HepG2 (cell line): ENCODE measurements around the gene PTMA. TPM values are rescaled to one million over a fixed set of nuclear protein-coding genes. Genes with fewer than 3 reads are reported as not detected.
A peak's percentile ranks its signal among the peaks of the same experiment; 100 is the strongest.

Source experiments
- ATAC-seq: fragments of 200-7000 bp; cut with Tn5 transposase; 3 replicates; pipeline ENCODE4 v1.9.1; 2020; ENCODE audit warnings: mild to moderate bottlenecking, moderate library complexity
- BruUV-seq: library from RNA; stranded (reverse); fragments of 400-500 nt; replicated peaks from 2 replicates; lab custom pipeline; 2021; lab: Mats Ljungman, UMichigan
- CTCF ChIA-PET: fragments of 300-600 bp; formaldehyde crosslinking; extraction: SDS; loops from one replicate; lab custom pipeline; 2021; ENCODE audit warnings: low total read pairs, inconsistent platforms, low intra/inter-chr PET ratio; lab: Yijun Ruan, JAX
- POLR2A ChIA-PET: fragments of 350-600 bp; sonication (Branson Sonifier 250); formaldehyde crosslinking; loops from one replicate; lab custom pipeline; 2020; ENCODE audit warnings: antibody characterized with exemption, inconsistent platforms; lab: Yijun Ruan, JAX
- DNase-seq: peaks from one replicate; pipeline ENCODE4 v3.0.0-alpha.2; 2015; ENCODE audit warnings: low spot score
- FAIRE-seq: peaks from 3 replicates; lab custom pipeline; 2011; peaks lifted over from hg19 to GRCh38; lab: Jason Lieb, UNC
- H2AFZ ChIP-seq: one replicate; pipeline ENCODE4 v1.6.1; 2011; ENCODE audit warnings: low read length, inconsistent platforms
- H3K27ac ChIP-seq: fragments of 300-600 bp; 3 replicates; pipeline ENCODE4 v1.8.0; 2011; ENCODE audit warnings: mixed run types, mild to moderate bottlenecking, mixed read lengths, low read length, inconsistent platforms; ENCODE audit not compliant: insufficient read depth; ENCODE audit errors: extremely low read length
- H3K27me3 ChIP-seq, 2 experiments: fragments of 200-600 bp in 1 of 2; 2 replicates in 1 of 2; 3 replicates in 1 of 2; pipeline versions ENCODE4 v1.6.0 to v1.8.0; 2011; ENCODE audit warnings: low read length in 2 of 2, mild to moderate bottlenecking in 2 of 2, moderate library complexity in 2 of 2, inconsistent platforms in 1 of 2; ENCODE audit not compliant: insufficient read depth in 2 of 2, control insufficient read depth in 1 of 2
- H3K36me3 ChIP-seq, 2 experiments: fragments of 200-600 bp in 1 of 2; replicated peaks in 1 of 2; 2 replicates in 1 of 2; 3 replicates in 1 of 2; pipeline versions ENCODE4 v1.5.1 to v1.8.0; 2011; ENCODE audit warnings: low read length in 2 of 2, inconsistent platforms in 1 of 2; ENCODE audit not compliant: insufficient read depth in 2 of 2, control insufficient read depth in 1 of 2
- H3K4me1 ChIP-seq: 2 replicates; pipeline ENCODE4 v1.5.1; 2012; ENCODE audit warnings: low read length, inconsistent platforms; ENCODE audit not compliant: insufficient read depth
- H3K4me2 ChIP-seq: 2 replicates; pipeline ENCODE4 v1.6.0; 2011; ENCODE audit warnings: low read depth, low read length, inconsistent platforms
- H3K4me3 ChIP-seq, 3 experiments: fragments of 200-600 bp in 1 of 3; sonication (generic), shearing (Covaris generic) in 1 of 3; replicated peaks in 1 of 3; 2 replicates each; pipeline ENCODE4 v1.5.1; 2011 to 2016; ENCODE audit warnings: low read length in 3 of 3, inconsistent platforms in 2 of 3, low read depth in 2 of 3, mild to moderate bottlenecking in 2 of 3, control low read depth in 1 of 3, mixed read lengths in 1 of 3; ENCODE audit not compliant: insufficient read depth in 1 of 3
- H3K79me2 ChIP-seq: one replicate; pipeline ENCODE4 v1.6.1; 2011; ENCODE audit warnings: low read length, inconsistent platforms; ENCODE audit not compliant: insufficient read depth
- H3K9ac ChIP-seq: 2 replicates; pipeline ENCODE4 v1.6.0; 2011; ENCODE audit warnings: mild to moderate bottlenecking, low read depth, low read length, inconsistent platforms; ENCODE audit not compliant: insufficient read depth
- H3K9me3 ChIP-seq: 2 replicates; pipeline ENCODE4 v1.5.1; 2012; ENCODE audit warnings: mild to moderate bottlenecking, low read length
- H4K20me1 ChIP-seq: 2 replicates; pipeline ENCODE4 v1.6.0; 2011; ENCODE audit warnings: inconsistent platforms, mild to moderate bottlenecking, low read length, moderate library complexity; ENCODE audit not compliant: insufficient read depth
- FOXA1 ChIP-seq, 2 experiments: fragments of 450-650 bp in 1 of 2; sonication (generic) in 1 of 2; formaldehyde crosslinking in 1 of 2; IDR thresholded peaks; 2 replicates each; pipeline versions ENCODE4 v1.4.0 to v1.6.1; 2016 to 2020; ENCODE audit warnings: missing genetic modification reagents in 1 of 2
- MEF2D ChIP-seq: sonication (generic); formaldehyde crosslinking; IDR thresholded peaks from 2 replicates; pipeline ENCODE4 v1.5.1; 2020; ENCODE audit warnings: mild to moderate bottlenecking, missing genetic modification reagents
- TBP ChIP-seq: sonication (generic); formaldehyde crosslinking; IDR thresholded peaks from 2 replicates; pipeline ENCODE4 v1.5.0; 2020; ENCODE audit warnings: missing genetic modification reagents
- TEAD3 ChIP-seq: optimal IDR thresholded peaks from 2 replicates; pipeline ENCODE3; 2016; ENCODE audit warnings: borderline replicate concordance
- YEATS2 ChIP-seq: sonication (generic); formaldehyde crosslinking; IDR thresholded peaks from 2 replicates; pipeline ENCODE4 v1.4.0; 2020; ENCODE audit warnings: missing genetic modification reagents, borderline replicate concordance
- ZNF235 ChIP-seq: sonication (generic); formaldehyde crosslinking; IDR thresholded peaks from 2 replicates; pipeline ENCODE4 v1.8.1; 2023; ENCODE audit warnings: mild to moderate bottlenecking, missing genetic modification reagents, borderline replicate concordance
- ZNF607 ChIP-seq: sonication (generic); formaldehyde crosslinking; IDR thresholded peaks from 2 replicates; pipeline ENCODE4 v1.5.1; 2020; ENCODE audit warnings: missing genetic modification reagents, mild to moderate bottlenecking, borderline replicate concordance
- ZNF709 ChIP-seq: sonication (generic); formaldehyde crosslinking; IDR thresholded peaks from 2 replicates; pipeline ENCODE4 v1.5.0; 2020; ENCODE audit warnings: mild to moderate bottlenecking, missing genetic modification reagents
- ZNF883 ChIP-seq: sonication (generic); formaldehyde crosslinking; IDR thresholded peaks from 2 replicates; pipeline ENCODE4 v1.5.1; 2020; ENCODE audit warnings: mild to moderate bottlenecking, missing genetic modification reagents; ENCODE audit errors: not compliant biosample characterization
- WGBS: methylation state at CpG from one replicate; pipeline ENCODE4 v1.1.6; 2017; ENCODE audit warnings: low lambda C conversion rate; 5-methylcytosine and 5-hydroxymethylcytosine counted together
- in situ Hi-C: cut with HindIII; loops from 2 replicates; pipeline ENCODE4 v1.10.0; 2017; ENCODE audit warnings: low pct_unique_long_range_greater_than_20kb; ENCODE audit not compliant: extremely low pct_ligation_motif_present
- intact Hi-C: fragments of 100-400 bp; cut with micrococcal nuclease; formaldehyde crosslinking; loops from one replicate; pipeline ENCODE4 v1.10.0; 2022; ENCODE audit not compliant: unreplicated experiment
- polyA plus RNA-seq, 8 experiments: library from polyadenylated mRNA; depleted of rRNA in 3 of 8; stranded (reverse) in 7 of 8; unstranded in 1 of 8; fragments of >200 nt; fragmentation: Illumina TruSeq in 4 of 8; extraction: Trizol in 4 of 8; gene quantifications; 2 replicates each; pipeline versions ENCODE4 v1.2.1 to v1.2.3, GENCODE V29; 2011 to 2016; ENCODE audit warnings: low read depth in 4 of 8, missing spikeins in 1 of 8, mixed read lengths in 1 of 8; ENCODE audit not compliant: insufficient read depth in 1 of 8
- total RNA-seq, 5 experiments: library from RNA; depleted of rRNA; stranded (reverse); fragments of >200 nt; fragmentation: Illumina TruSeq; extraction: Trizol; gene quantifications; 2 replicates each; pipeline ENCODE4 v1.2.3, GENCODE V29; 2016; ENCODE audit warnings: low read depth in 1 of 5
- TF ChIP-seq, protein P1 (sequence below): sonication (generic); formaldehyde crosslinking; IDR thresholded peaks from 2 replicates; pipeline ENCODE4 v1.4.0; 2020; ENCODE audit warnings: mild to moderate bottlenecking, missing genetic modification reagents
- TF ChIP-seq, protein P2 (sequence below): sonication (generic); formaldehyde crosslinking; IDR thresholded peaks from 2 replicates; pipeline ENCODE4 v1.4.0; 2020; ENCODE audit warnings: missing genetic modification reagents
- TF ChIP-seq, protein P3 (sequence below): sonication (generic); formaldehyde crosslinking; IDR thresholded peaks from 2 replicates; pipeline ENCODE4 v1.4.0; 2020; ENCODE audit warnings: mild to moderate bottlenecking, missing genetic modification reagents

Gene PTMA
- total and polyA plus RNA-seq, 2 of the 13 experiments (the other 11 are each of a cell fraction or from before 2014, with no cell fraction given): 190 to 1,086 TPM

DNA sequence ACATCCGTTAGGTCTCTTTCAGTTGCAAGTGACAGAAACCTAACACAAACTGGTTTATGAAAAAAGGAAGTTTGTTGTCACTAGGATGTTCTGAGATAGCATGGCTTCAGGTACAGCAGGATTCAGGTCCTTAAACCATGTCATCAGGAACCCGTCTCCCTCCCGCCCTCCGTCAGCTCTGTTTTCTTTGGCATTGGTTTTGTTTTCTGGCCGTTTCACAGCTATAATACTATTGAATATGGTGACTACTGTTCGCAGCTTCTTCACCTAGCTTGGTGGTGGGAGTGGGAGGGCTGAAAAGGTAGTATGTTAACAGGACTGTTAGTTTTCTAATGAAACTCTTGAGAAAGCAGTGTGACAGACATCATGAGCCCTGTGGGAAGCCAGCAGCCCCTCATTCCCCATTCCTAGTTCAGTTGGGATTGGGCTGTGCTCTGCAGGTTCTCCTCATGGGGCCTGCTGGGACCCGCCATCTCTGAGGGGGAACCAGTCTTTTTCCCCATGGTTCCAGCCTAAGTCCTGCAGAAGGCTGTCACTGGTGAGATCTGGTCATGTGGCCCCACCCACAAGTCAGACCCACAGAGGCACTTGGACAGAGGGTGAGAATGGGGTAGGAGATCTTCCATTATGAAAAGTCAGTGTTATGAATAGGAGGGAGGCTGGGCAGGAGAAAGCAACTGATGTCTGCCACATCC is 12.1 kb downstream of the PTMA start (continued):
- TF ChIP-seq ZNF709 (CRISPR knock-in tag): no peak
- no peak for TF ChIP-seq MEF2D
- no peak for TF ChIP-seq YEATS2 (CRISPR knock-in tag)
- TF ChIP-seq, all 625 proteins: peak for 0

DNA sequence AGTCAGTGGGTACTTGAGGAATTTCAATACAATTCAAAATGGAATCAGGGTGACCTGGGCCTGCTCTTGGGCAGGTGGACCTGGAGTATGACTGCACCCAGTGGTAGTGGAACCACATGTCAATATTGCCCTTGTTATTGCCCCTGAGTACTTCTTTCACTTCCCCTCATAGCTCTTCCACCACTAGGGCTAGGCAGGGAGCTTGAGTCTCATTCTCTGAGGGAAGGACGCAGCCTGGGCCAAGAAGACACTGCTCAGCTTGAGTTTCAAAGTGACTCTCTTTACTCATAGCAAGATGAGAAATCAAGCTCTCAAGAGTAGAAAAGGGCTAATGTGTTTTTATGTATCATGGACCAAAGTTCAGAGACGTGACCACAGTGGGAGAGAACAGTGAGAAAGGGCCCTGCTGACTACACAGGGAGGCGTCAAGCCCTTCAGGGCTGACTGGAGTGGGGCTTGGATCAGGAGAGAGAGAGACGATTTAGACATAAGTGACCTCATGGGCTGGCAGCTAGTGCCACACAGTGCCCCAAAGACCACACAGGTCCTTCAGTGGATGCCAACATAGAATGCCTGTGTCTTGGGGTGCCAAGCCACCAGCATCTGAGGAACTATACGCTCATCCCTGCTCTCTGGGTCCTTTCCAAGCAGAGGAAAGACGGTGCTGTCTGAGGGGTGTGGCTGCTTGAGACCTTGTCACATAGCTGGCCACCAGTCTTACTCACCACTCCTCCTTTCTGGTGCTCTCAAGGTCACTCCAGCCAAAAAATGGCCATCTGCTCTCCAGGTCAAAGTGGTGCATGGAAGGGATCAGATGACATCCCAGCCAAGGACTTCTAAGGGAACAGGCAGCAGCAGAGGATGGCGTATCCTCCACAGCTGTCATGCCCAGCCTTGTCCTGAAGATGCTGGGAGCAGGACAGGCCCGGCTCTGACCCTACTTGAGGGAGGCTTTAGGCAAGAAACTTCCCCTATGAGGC is 13.0 kb downstream of the PTMA start:
- Histone ChIP-seq H3K9me3 (no peaks in the 10 kb centered on the region), H3K4me2 (peak overlapping the region; percentile 41), H3K79me2 (no peaks in the 10 kb centered on the region), H2AFZ (no peak overlapping the region), H3K36me3 (no peaks in the 10 kb centered on the region), H3K27ac (no peak overlapping the region), H3K27me3 (peaks cover 0 to 30% of the 10 kb centered on the region in 2 experiments; a peak in 2 of 5 replicates), H3K9ac (no peak overlapping the region), H4K20me1 (no peaks in the 10 kb centered on the region), H3K4me1 (peaks cover 38% of the 10 kb centered on the region), H3K4me3 (no peak overlapping the region)
- 36% methylated on average over 8 of the region's 8 CpGs for WGBS
- ATAC-seq: peak; percentile 30
- intact Hi-C loops (loop anchor here (2.0 kb wide), 1 partner anchor 60 kb away; the partner anchor contains the start of gene PDE6D), in situ Hi-C loops (no loop called here)
- no peak for DNase-seq
- CTCF ChIA-PET: no interaction called here
- no TSS peak for BruUV-seq
- POLR2A ChIA-PET: interaction anchor here (1.6 kb wide), 1 partner anchor 13 kb away, joined by 5 read pairs; the partner anchor contains the start of gene PTMA
- FAIRE-seq: peak; percentile 59
- 0 out of 2 replicates have a peak, but pooled peaks have one; percentile 34 for TF ChIP-seq ZNF235 (CRISPR knock-in tag)
- TF ChIP-seq, protein P1, sequence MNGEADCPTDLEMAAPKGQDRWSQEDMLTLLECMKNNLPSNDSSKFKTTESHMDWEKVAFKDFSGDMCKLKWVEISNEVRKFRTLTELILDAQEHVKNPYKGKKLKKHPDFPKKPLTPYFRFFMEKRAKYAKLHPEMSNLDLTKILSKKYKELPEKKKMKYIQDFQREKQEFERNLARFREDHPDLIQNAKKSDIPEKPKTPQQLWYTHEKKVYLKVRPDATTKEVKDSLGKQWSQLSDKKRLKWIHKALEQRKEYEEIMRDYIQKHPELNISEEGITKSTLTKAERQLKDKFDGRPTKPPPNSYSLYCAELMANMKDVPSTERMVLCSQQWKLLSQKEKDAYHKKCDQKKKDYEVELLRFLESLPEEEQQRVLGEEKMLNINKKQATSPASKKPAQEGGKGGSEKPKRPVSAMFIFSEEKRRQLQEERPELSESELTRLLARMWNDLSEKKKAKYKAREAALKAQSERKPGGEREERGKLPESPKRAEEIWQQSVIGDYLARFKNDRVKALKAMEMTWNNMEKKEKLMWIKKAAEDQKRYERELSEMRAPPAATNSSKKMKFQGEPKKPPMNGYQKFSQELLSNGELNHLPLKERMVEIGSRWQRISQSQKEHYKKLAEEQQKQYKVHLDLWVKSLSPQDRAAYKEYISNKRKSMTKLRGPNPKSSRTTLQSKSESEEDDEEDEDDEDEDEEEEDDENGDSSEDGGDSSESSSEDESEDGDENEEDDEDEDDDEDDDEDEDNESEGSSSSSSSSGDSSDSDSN (CRISPR knock-in tag): peak; percentile 26; the same call in 1 of the 2 replicates
- TF ChIP-seq TEAD3 (CRISPR knock-in tag): peak; percentile 13
- TF ChIP-seq ZNF607 (CRISPR knock-in tag): 0 out of 2 replicates have a peak, but pooled peaks have one; percentile 28
- TF ChIP-seq, protein P2, sequence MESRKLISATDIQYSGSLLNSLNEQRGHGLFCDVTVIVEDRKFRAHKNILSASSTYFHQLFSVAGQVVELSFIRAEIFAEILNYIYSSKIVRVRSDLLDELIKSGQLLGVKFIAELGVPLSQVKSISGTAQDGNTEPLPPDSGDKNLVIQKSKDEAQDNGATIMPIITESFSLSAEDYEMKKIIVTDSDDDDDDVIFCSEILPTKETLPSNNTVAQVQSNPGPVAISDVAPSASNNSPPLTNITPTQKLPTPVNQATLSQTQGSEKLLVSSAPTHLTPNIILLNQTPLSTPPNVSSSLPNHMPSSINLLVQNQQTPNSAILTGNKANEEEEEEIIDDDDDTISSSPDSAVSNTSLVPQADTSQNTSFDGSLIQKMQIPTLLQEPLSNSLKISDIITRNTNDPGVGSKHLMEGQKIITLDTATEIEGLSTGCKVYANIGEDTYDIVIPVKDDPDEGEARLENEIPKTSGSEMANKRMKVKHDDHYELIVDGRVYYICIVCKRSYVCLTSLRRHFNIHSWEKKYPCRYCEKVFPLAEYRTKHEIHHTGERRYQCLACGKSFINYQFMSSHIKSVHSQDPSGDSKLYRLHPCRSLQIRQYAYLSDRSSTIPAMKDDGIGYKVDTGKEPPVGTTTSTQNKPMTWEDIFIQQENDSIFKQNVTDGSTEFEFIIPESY (CRISPR knock-in tag): peak; percentile 99
- TF ChIP-seq, protein P3, sequence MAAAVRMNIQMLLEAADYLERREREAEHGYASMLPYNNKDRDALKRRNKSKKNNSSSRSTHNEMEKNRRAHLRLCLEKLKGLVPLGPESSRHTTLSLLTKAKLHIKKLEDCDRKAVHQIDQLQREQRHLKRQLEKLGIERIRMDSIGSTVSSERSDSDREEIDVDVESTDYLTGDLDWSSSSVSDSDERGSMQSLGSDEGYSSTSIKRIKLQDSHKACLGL (CRISPR knock-in tag): no peak
- TF ChIP-seq FOXA1 (IDR thresholded peaks at IDR 0.05): no peak
- TF ChIP-seq FOXA1 (CRISPR knock-in tag; IDR thresholded peaks at IDR 0.05): peak; percentile 61
- no peak for TF ChIP-seq TBP (CRISPR knock-in tag)
- no peak for TF ChIP-seq ZNF883
